ENCODE measurements around the gene CSNK2A1.

- TF ChIP-seq CTCF (IDR thresholded peaks at IDR 0.05; ENCODE audit: low read depth, low read length): no peak
- TF ChIP-seq EZH2phosphoT487 (IDR thresholded peaks at IDR 0.05; ENCODE audit: low read depth): no peak
Observed at GRCh38 chr20:440148-440547, 103.4 kb downstream of the CSNK2A1 start.
